ENCODE results near the gene SLC26A8.

DNA sequence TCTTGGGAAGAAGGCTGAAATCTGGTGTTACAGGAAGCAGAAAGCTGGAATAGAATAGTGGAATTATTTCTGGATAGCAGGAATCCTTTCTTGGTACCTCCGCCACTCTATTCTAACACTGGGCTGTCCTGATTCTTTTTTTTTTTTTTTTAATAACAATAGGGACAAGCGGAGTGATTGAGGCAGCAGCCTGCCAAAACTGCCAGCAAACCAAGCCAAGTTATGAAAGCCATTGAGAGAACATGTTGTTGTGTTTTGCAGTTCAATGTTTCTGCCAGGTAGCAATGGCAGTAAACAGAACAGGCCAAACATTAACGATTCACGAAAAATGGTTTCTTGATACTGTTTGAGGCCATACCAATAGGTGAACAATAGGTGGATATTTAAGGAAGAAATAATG is 47.1 kb downstream of the SLC26A8 start:
- TF ChIP-seq POLR2A (IDR thresholded peaks at IDR 0.05), result no peak
- TF ChIP-seq, protein P1, sequence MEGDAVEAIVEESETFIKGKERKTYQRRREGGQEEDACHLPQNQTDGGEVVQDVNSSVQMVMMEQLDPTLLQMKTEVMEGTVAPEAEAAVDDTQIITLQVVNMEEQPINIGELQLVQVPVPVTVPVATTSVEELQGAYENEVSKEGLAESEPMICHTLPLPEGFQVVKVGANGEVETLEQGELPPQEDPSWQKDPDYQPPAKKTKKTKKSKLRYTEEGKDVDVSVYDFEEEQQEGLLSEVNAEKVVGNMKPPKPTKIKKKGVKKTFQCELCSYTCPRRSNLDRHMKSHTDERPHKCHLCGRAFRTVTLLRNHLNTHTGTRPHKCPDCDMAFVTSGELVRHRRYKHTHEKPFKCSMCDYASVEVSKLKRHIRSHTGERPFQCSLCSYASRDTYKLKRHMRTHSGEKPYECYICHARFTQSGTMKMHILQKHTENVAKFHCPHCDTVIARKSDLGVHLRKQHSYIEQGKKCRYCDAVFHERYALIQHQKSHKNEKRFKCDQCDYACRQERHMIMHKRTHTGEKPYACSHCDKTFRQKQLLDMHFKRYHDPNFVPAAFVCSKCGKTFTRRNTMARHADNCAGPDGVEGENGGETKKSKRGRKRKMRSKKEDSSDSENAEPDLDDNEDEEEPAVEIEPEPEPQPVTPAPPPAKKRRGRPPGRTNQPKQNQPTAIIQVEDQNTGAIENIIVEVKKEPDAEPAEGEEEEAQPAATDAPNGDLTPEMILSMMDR (IDR thresholded peaks at IDR 0.05), result no peak
- TF ChIP-seq POLR2AphosphoS5 (IDR thresholded peaks at IDR 0.05; ENCODE audit: insufficient read depth in 1 of 2, low read depth in 1 of 2), result no peak

Measured in vagina (tissue), 2 donors.